HG03521 (cell line): Measurements from ENCODE around the gene MAP3K4.
A peak's percentile ranks its signal among the peaks of the same experiment; 100 is the strongest.
"Not testable (repeated sequence)": the region's sequence is repeated elsewhere in the genome, so short reads cannot be mapped to it uniquely, and the experiment has no call there.

ENCODE experiments used
- ATAC-seq: cut with Tn5 transposase; IDR thresholded peaks from one replicate; pipeline ENCODE4 v1.9.1; 2021; ENCODE audit warnings: mild to moderate bottlenecking, moderate library complexity; ENCODE audit not compliant: unreplicated experiment

The MAP3K4 gene

DNA sequence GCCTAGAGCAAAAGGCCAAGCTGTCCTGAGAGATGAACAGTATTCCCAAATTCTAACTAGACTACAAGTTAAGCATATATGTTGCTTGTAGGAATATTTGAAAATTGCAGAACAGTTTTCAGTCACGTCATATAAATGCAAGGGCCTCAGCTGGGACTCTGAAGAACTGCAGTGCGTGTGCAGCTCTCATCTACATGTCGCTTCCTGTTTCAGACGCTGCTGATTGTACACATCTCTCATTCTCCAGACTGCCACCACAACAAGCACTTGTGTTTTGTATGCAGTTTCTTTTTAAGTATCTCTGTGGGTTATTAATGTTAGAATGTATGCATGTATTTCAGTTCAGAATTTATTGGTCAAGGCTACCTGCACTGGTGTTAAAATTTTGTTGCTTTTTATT is 119.7 kb downstream of the MAP3K4 start:
- ATAC-seq = peak; percentile 70

- ATAC-seq = no peak
Measured at GRCh38 chr6:161115468-161115867, 123.9 kb downstream of the MAP3K4 start.

- ATAC-seq = no peak
Measured at GRCh38 chr6:161116554-161116953, 125.0 kb downstream of the MAP3K4 start.

DNA sequence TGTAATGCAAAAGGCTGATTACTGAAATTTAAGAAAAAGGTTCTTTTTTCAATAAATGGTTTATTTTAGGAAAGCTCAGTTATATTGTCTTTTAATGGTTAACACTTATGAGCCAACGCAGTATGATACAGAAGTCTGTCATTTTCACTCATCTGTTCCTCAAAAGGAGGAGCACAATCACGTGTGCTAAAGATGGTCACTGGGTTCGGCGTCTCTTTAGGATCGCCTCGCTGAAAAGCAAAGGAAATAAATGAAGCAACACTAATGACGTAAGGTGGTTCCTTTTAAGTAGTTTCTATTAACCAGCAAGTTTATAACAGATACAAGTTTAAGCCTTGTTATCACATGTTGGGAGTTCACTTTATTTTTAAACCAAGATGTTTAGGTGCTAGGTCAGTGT is 125.7 kb downstream of the MAP3K4 start:
- no peak for ATAC-seq

DNA sequence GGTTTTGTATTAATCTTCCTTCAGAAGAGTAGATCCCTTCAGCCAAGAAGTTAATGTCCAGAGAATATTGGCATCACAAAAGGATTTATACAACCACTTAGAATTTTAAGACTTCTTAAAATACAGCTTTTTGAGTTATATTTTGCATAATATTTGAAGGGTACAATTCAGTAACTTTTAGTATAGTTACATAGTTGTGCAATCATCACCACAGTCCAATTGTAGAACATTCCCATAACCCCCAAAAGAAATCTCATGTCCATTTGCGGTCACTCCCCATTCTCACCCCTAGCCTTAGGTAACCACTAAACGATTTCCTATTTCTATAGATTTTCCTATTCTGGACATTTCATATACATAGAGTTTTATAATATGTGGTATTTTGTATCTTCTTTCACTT is 126.4 kb downstream of the MAP3K4 start:
- ATAC-seq = no peak

GRCh38 chr6:161123319-161123718 is 131.8 kb downstream of the MAP3K4 start:
- ATAC-seq = not testable (repeated sequence)

- ATAC-seq = no peak
Measured at GRCh38 chr6:161125591-161125990, 134.0 kb downstream of the MAP3K4 start.

DNA sequence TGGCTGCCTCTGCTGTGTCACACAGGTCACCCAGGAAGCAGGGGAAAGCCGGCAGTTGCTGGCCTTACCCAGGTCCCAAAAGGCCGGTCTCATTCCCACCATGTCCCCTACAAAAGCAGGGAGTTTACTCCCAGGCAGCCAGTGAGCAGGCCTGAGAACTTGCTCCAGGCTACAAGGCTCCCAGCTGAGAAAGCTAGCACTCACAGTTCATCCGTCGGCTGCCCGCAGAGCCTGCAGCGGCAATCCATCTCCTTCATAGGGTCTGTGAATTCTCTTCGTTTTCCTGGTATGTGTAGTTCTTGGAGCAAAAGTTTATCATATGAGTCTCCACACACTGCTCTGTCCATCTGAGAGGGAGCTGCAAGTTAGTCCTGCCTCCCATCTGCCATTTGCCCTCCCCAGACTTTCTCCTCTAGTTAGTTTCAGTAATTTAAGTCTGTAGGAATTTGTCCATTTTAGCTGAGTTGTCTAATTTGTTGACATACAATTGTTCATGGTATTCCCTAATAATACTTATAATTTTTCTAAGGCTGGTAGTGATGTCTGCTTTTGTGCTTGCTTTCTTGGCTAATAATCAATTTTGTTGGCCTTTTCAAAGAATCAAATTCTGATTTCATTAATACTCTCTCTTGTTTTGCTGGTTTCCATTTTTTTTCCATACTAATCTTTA is 135.6 kb downstream of the MAP3K4 start:
- ATAC-seq = no peak

DNA sequence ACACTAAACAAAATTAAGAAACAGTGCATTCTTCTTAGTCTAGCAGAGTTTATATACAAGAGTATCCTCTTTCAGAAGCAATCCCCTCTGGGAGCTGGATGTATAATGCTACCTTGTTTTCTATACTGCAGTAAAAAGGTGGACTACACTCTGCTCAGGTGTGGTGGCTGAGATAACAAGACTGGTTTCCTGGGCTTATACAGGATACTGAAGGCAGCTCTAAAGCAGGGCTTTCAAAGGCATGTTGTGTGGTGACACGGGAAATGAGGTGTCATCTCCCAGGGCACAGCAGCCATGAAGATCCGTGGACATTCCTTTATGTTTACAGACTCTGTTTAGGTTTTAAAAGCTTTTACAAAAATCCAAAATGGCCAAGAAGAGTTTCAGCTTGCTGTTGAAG is 136.7 kb downstream of the MAP3K4 start:
- no peak for ATAC-seq

- ATAC-seq = no peak
Measured at GRCh38 chr6:161128680-161129196, 137.2 kb downstream of the MAP3K4 start.

DNA sequence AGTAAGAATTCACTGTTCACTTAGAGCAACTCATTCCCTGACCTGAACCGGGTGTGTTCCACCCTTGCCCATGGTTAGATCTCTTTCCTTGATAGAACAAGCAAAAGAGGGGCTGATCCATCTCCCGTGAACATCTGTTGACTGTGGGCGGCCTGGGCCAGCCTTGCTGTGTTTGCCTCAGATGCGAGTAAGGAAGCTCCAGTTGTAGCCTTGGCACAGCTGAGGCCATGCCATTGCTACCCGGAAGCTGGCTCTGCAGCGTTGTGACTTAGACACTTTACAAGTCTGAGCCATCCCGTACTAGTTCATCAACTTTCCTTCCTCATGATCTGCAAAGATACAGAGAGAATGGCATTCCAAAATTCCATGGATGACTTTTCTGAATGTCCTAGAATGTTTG is 139.0 kb downstream of the MAP3K4 start:
- no peak for ATAC-seq

- no peak for ATAC-seq
Measured at GRCh38 chr6:161130967-161131766, 139.6 kb downstream of the MAP3K4 start.

DNA sequence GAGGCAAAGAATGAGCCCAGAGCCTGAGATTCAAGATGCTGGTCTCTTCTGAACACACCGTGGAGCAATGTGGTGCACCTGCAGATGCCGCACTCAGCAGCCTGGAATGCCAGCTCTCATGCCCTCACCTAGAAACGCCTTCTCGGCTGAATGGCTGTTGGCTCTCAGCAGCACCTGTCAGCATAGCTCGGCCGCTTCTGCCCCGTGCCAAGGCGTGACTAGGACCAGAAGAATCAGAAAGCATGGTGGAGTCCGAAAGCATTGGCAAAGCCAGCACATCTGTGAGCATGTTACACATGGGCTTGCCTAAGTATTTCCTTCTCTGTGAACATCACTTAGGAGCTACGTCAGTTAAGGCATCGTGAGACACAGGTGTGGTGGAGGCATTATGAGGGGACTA is 140.8 kb downstream of the MAP3K4 start:
- no peak for ATAC-seq

DNA sequence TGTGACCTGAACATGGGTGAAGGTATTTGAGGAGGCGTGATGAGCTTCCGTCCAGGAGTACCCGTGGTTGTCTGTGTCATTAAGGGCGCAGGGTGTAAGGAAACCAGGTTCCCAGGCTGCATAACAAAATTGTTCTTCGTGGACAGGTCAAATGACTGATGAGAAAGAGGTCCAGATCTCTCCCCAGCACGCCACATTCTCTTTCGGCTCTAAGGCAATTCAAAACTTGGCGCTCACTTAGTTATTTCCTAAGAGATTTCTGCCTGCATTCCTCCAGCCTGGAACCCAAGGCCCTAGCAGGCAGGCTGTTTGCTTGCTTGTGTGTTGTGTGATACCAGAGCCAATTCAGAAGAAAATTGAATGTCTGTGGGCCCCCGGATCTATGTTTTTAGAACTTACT is 142.4 kb downstream of the MAP3K4 start:
- no peak for ATAC-seq

DNA sequence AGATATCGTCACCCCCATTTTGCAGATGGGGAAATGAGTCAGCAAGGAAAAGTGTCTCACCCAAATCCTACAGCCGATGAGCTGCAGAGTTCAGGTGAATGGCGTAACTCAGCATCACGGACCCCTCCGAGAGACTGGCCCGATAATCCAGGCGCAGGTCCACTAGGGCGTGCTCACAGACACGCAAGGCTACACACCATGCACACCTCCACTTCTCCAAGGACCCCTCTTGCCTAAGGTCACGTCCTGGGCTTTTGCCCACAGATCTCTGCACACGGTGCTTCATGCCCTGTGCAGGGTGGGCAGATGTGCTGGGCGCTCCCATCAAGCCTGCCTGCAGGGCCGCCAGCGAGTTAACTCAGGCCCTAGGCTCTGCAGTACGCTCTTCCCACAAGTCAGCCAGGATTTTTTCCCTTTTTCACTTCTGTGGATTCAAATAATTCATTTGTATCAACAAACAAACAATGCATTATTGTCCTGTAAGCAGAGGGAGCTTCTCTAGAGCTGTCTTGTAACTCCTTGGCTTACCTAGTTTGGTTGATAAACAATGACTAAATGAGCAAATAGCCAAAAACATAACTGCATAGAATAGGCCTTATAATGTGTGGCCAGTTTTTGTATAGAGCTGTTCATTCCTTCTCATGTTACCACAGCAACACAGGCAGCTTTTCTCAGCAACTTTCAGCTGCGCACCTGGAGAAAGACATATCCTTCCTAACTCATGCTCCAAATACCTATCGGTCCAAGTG is 143.2 kb downstream of the MAP3K4 start:
- ATAC-seq = no peak

DNA sequence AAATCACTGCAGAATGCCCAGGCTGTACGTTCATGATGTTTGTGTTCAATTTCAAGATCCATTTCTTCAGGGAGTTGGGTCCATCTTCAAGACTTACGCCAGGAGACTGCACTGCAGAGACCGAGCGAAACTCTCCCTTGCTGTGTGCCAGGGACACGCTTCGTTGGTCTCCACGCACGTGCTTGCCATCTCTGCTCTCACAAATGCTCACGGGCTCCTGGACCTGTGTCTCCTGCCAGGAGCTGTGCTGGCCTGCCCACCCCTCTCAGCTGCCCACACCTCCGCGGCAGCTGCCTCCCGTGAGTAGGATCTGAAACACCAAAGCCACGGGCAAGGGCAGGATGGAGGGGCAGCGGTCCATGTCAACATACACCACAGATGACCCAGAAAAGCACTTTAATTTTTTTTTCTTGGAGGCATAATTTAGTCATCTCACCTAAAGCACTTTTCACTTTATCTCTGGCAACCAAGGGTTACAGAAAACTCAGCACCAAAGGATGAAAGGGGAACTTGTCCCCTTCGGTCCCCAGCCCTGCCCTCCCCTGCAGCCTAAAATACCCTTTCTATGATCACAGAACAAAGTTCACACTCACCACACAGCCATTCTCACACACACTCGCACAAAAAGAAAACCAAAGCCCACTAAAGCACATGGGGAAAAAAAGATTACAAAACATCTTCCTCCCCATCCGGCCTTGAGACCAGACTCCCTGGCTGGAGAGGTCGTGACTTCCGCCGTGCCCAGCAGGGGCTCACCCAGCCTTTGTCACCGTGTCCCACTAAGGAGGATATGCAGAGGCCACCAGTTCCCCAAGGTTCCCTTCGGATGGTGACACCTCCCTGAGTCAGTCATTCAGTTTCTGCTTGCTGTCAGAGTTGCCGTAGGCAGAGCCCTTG is 144.4 kb downstream of the MAP3K4 start:
- no peak for ATAC-seq

GRCh38 chr6:161136655-161137054 is 145.1 kb downstream of the MAP3K4 start:
- no peak for ATAC-seq

GRCh38 chr6:161137320-161137719 is 145.8 kb downstream of the MAP3K4 start:
- no peak for ATAC-seq

GRCh38 chr6:161137839-161138542 is 146.4 kb downstream of the MAP3K4 start:
- no peak for ATAC-seq
